ENCODE data around the gene PPP2R3B.

DNA sequence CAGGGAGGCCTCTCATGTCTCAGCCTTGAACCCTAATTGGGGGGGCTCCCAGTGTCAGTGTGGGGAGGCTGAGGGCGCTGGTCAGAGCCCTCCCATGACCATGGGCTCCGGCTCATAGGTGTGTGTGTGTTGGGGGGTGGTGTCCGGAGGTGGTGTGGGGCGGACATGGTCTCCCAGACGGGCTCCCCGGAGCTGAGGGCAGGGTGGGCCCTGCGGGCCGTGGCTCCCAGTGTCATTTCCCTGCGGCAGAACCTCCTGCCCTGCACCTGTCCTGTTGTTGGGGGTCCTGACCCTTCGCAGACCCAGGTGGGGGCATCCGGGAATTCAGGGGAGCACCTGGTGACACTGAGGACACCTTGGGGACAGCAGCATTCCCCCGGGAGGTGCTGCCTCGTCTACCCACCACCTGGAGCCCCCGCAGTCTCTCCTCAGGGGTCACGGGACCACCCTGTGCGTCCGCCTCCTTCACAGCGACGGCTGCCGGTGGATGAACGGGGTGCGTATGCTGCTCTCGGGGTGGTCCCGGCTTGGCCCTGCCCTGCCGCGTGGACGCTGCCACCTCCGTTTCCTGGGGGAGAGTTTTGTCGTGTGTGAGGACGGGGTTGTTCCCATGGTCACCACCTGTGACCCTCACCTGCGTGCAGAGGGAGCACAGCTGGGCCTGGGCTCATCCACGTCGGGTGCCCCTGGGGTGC is 53.6 kb downstream of the PPP2R3B start:
- TF ChIP-seq, protein P1, sequence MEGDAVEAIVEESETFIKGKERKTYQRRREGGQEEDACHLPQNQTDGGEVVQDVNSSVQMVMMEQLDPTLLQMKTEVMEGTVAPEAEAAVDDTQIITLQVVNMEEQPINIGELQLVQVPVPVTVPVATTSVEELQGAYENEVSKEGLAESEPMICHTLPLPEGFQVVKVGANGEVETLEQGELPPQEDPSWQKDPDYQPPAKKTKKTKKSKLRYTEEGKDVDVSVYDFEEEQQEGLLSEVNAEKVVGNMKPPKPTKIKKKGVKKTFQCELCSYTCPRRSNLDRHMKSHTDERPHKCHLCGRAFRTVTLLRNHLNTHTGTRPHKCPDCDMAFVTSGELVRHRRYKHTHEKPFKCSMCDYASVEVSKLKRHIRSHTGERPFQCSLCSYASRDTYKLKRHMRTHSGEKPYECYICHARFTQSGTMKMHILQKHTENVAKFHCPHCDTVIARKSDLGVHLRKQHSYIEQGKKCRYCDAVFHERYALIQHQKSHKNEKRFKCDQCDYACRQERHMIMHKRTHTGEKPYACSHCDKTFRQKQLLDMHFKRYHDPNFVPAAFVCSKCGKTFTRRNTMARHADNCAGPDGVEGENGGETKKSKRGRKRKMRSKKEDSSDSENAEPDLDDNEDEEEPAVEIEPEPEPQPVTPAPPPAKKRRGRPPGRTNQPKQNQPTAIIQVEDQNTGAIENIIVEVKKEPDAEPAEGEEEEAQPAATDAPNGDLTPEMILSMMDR (IDR thresholded peaks at IDR 0.05; ENCODE audit: low read depth, low read length) = no peak
- no peak for TF ChIP-seq EZH2phosphoT487 (IDR thresholded peaks at IDR 0.05; ENCODE audit: low read depth)
